GM18868 (cell line): Measurements from ENCODE around the gene DOCK4.
"Not testable (repeated sequence)": the region's sequence is repeated elsewhere in the genome, so short reads cannot be mapped to it uniquely, and the experiment has no call there.

Experiments used
- ATAC-seq: cut with Tn5 transposase; IDR thresholded peaks from one replicate; pipeline ENCODE4 v1.9.1; 2021; ENCODE audit warnings: mild to moderate bottlenecking, moderate library complexity; ENCODE audit not compliant: unreplicated experiment

The DOCK4 gene

DNA sequence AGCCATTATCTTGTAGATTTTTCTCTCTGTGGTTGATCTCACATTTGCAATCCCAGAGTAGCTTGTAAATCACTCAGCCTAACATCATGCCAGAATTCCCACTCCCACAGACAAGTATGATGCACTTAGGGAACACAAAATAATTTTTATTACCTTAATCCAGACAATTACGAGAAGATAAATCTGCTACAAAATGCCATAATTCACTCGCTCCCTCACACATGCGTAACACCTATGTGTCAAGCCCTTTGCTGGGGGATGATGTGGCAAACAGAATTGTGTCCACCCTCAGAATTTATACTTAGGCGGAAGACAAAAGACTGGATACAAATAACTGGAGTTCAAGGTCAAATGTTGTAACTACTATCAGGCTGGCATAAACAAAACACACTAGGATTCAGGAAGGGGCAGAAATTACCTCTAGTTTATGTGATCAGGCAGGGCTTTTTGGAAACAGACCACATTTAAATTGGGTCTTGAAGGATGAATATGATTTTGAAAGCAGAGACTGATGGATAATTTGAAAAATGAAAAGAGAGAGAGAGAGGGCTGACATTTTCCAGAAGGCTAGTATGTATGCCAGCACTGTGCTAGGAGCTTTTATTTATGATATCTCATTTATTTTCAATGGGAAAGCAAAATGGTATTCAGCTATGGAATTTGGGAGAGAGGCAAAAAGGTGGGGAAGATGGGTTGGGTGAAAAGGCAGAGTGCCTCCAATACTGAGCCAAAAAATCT is 69.8 kb downstream of the DOCK4 start:
- ATAC-seq, result no peak

DNA sequence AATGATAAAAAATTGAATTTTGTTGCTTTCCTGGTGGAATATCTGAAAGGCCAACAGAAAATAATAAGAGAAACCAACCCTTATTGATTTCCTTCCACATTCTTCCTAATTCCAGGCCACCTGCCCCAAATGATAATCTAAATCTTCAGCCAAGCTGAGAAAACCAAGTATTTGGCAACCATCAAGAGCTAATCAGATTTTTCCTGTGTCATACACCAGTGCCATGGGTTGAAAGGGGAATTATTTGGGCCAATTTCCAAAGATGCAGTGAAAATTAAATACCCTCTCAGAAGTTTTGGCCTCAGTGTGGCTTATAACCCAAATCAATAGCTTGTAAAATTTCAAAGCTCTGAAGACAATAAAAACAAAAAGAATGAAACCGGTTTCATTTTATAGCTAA is 70.4 kb downstream of the DOCK4 start:
- ATAC-seq, result no peak

DNA sequence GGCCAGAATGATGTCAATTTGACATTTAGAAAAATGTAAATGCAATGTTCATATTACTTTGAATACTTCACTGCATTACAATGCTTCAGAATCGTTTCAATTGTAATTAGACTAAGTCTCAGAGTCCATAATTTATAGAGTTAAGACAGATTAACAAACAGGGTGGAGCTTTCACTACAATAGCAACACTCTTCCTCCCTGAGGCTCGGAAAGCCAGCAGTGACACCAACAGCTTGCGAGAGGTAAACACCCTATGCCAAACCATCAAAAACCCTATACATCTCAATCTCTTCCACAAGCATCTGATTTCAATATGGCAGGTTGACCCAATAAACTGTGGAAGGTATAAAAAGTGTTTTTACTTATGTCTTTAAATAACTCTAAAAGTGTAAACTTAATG is 72.2 kb downstream of the DOCK4 start:
- ATAC-seq, result no peak

DNA sequence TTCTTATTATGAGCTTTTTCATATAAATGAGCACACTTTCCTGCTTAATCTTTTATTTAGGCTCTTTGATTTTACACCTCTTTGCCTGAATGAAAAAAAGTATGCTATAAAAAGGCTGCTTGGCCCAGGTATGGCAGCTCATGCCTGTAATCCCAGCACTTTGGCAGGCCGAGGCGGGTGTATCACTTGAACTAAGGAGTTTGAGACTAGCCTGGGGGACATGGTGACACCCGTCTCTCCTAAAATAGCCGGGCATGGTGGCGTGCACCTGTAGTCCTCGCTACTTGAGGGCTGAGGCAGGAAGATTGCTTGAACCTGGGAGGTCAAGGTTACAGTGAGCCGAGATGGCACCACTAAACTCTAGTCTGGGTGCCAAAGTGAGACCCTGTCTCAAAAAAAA is 72.9 kb downstream of the DOCK4 start:
- ATAC-seq, result no peak

DNA sequence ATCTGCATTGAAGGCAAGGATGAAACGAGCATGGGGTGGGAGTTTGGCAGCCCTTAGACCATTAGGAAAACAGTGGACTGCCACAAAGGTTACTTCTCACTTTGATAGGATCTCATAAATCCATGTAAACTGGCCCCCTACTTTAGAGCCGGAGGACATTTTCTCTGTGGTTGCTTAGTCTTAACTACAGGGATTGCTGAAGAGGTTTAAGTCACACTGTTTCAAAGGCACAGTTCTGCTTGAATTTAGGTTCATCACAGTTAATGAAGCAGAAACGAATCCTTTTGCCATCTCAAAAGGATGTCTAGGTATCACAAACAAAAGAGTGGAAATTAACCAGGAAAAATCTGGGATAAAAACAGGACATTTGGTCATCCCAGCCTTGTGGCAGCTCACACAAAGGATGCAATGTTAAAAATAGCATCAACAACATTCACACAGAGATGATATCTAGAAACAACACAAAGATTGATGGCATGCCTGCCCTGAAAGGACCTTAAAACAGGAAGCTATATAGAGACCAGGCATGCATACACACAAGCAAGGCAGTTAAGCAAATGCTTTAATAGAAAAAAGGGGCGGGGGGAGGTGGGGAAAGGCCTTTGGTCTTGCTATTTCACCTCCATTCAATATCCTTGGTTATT is 74.0 kb downstream of the DOCK4 start:
- peak; percentile 69 for ATAC-seq

DNA sequence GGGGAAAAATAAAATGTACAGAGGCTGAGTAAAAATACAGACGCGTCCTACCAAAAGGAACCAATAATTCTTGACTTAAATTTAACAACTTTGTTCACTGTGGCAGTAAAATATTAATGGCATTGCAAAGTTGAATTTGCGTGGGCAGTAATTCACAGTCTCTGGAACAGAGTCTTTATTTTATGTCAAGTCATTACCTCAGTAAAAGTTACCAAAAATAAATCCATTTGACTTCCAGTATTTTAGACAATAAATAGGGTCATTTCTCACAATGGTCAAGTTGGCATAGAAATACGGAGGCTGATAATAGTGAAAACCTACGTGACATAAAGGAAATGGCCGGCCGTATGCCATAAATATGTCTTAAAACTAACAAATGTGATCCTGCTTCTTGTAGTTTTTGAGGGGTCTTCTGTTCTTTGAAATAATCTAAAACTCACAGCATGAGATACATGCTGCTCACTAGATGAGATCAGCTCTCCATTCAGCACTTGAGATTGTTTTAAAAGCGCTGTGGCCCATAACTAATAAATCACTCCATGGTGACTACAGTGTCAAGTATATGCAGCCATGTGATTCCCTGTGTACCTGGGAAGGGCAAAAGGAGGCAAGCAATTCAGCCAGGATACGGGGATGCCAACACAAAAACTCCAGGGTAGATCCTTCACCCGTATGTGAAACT is 75.3 kb downstream of the DOCK4 start:
- ATAC-seq, result no peak

DNA sequence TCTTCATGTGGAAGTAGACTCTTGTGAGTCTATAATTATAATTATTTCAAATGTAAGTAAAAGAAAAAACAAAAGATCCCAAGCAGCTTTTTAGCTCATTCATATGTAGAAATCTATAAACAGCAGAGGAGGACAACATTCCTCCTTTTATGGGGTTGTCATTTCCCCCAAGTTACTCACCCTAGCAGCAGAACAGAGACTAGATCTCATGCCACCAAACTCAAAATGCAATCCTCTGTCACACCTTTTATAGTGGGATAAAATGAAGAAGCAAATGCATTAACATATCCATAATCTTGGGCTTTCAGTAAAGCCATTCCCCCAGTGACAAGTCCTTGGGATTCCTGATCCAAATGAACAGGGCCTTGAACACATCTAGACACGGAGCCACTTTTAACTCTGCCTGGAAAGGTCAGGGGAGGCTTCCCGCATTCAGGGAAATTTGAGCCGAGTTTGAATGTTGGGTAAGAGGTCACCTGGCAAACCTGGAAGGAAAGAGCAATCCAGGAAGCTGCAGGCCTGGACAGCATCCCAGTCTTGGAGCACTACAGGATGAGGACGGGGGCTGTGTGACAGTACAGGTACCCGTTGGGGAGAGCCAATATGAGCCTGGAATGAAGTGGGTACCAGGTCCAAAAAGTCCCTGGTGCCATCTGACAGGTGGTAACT is 76.4 kb downstream of the DOCK4 start:
- no peak for ATAC-seq

DNA sequence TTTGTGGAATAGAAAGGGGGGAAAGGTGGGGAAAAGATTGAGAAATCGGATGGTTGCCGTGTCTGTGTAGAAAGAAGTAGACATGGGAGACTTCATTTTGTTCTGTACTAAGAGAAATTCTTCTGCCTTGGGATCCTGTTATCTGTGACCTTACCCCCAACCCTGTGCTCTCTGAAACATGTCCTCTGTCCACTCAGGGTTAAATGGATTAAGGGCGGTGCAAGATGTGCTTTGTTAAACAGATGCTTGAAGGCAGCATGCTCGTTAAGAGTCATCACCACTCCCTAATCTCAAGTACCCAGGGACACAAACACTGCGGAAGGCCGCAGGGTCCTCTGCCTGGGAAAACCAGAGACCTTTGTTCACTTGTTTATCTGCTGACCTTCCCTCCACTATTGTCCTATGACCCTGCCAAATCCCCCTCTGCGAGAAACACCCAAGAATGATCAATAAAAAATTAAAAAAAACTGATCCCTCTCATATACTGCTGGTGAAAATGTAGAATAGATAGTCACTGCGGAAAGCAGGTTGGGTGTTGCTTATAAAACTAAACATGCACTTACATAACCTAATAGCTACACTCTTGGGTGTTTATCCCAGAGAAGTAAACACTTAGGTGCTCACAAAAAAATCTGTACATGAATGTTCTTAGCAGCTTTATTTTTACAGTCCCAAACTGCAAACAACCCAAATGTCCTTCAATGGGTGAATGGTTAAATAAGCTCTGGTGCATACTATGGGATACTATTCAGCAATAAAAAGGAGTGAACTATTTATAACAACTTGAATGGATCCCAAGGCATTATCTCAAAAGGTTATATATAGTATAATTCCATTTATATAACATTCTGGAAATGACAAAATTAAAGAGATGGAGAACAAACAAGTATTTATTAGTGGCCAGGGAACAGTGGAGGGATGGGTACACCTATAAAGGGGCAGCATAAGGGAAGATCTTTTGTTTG is 77.5 kb downstream of the DOCK4 start:
- not testable (repeated sequence) for ATAC-seq

DNA sequence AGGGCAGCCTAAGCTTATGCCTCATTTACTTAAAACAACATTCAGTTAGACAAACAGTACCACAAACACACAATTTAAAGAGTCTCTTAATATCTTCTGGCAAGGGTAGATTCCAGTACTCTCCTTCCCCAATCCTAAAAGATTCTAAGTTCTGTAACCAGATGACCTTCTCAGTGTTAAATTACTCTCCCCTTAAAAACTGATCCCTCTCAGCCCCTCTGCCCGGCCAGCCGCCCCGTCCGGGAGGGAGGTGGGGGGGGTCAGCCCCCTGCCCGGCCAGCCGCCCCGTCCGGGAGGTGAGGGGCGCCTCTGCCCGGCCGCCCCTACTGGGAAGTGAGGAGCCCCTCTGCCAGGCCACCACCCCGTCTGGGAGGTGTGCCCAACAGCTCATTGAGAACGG is 78.2 kb downstream of the DOCK4 start:
- ATAC-seq, result not testable (repeated sequence)

DNA sequence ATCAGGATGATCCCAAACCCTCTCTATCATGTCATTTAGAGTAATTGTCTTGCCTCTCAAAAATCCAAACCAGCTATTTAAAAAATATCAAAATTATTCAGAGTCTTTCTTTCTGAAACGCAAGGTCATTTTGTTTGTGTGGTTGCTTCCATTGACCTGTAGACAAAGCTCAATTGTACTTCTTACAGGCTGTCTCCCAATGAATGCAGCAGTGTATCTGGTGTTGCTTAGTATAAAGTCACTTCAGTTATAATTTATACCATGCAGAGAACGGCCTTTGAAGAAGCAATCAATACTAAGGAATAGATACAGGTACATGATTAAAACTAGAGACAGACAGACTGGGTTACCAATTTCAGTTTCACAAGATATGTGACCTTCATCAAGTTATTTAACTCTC is 80.9 kb downstream of the DOCK4 start:
- no peak for ATAC-seq

DNA sequence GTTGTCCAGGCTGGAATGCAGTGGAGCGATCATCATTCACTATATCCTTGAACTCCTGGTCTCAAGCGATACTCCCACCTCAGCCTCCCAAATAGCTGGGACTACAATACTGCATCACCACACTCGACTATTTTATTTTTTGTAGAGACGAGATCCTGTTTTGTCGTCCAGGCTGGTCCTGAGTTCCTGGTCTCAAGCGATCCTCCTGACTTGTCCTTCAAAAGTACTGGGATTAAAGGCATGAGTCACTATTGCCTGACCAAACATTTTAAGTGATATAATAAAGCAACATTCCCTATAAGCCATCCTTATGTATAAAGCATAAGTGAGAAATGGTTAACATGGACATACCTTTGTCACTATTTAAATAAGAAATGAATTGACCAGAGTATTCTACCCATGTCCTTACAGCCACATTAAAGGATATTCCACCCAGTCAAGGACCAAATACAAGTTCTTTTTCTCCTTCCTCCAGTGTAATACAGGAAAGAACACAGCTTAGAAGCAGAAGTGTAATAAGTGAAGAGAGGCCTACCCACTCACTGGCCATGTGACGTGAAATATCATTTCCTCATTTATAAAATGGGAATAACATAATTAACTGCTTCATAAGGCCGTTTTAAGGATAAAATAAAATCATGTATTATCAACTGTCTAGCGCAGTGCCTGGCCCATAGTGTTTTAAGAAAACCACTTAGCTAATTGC is 82.0 kb downstream of the DOCK4 start:
- ATAC-seq, result no peak

DNA sequence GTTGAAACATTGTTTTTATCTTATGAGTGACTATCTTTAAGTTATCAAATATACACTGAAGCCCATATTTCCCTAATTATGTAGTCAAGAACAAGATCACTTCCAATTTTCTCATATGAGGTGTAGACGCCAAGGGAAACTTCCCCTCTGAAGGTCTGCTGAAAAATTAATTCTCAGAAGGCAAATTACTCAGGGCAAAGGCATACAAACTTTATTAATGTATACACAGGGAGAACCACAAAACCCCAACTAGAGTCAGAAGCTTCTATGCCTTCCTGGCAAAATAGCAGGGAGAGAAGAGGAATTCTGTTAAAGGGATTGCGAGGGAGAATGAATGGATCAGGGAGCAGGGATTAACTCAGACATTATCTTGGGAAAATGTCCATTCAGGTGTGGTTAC is 83.4 kb downstream of the DOCK4 start:
- no peak for ATAC-seq

DNA sequence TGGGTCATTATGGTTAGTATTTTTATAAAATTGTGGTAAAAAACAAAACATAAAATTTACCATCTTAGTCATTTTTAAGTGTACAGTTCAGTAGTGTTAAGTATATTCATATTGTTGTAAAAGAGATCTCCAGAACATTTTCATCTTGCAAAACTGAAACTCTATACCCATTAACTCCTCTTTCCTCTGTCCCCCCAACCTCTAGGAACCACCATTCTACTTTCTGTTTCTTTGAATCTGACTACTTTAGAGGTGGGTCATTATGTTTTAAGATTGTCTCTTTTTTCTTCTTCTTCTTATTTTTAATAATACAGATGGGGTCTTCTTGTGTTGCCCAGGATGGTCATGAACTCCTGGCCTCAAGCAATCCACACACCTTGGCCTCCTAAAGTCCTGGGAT is 84.1 kb downstream of the DOCK4 start:
- ATAC-seq, result no peak

DNA sequence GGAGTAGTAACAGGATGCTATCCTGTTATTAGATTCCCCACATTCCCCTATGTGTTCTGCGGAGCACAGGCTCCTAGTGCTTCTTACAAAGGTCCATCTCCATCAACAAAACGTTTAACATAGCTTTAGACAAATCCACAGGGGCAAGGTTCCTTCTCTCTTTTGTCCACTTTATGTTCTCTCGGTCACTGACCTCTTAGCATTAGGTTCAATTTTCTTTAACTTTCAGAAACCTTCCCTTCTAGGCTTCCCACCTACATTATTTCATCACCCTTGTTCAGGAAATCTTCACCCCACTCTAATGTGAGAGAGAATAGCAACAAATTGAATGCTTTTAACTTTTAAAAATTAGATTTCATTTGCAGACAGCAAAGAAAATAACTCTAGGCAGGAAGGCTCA is 84.9 kb downstream of the DOCK4 start:
- peak; percentile 4 for ATAC-seq

DNA sequence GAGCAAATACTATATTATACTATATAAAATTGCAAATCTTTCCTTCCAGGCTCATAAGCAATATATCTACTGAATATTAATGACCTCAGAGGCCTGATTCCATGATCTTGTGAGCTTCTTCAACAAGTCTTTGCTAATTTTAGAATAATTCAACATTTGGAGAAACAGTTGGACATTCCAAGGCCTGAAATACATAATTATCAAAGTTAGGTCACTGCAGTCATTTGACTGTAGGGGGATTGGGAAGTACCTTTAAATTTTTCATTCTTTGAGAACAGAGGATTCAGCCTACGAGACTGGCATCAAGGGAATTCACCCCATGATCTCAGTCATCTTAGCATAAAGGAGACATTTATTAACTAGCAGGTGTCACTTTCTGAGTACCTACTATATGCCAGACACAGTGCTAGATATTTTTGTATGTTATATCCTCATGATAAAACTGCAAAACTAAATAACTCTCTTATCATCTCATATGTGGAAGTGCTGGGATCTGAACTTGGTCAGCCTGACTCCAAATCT is 85.4 kb downstream of the DOCK4 start:
- ATAC-seq, result peak; percentile 78

DNA sequence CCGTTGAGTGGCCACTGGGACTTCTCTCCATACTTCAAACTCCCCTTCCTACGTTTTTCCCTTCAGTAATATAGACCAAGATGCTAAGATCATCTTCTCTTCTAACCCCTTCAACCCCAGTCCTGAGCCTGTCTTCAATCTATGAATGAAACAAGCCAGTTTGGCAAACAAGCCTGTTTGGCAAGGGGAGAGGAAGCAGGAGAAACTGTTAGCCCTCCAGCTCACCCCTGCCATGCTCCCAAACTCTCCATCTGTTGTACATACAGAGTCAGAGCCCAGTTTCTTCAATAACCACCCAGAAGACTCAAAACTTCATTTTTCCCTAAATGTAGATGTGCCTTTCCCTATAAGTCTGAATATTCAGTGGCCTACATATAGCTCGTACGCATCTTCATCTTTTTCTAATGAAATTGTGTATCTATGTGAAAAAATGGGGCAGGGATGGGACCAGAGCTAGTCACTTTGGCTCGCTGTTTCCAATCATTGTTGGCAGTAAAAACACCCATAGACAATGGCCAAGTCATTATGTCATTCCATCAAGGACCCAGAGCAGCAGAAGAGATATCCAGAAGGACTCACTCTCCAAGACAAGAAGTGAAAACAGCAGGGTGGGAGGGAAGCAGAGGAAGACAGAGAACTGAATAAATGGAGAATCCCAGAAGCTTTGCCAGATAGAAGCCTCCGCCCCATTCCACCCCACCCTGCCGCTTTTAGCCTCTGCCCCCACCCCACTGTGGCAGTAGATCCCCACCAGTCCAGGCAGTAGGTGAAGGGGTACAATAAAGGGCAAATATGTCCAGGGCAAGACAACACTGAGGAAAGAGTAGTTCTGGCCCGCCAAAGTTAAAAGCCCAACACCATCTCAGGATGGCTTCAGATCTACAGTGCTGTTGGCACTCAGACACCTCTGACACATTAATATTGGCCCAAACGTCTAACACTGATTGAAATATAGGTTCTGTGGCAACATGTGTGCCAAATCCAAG is 87.3 kb downstream of the DOCK4 start:
- ATAC-seq, result no peak

DNA sequence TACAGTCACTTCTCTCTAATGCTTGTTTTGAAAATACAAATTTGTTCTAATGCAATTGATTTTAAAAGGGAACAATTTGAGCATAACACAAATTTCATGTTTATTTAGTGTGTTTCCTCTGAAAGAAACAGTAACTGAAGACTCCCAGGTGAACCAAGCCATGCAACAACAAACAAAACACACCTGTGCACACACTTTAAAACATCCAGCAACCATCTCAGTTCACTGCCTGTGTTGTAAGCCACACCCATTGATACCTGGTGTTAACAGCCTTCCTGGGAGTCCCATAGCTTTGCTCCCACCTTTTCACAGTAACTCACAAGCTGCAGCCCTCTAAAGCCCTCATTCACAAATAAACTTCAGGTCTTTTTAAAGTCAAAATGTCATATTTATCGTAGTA is 89.3 kb downstream of the DOCK4 start:
- ATAC-seq, result no peak

DNA sequence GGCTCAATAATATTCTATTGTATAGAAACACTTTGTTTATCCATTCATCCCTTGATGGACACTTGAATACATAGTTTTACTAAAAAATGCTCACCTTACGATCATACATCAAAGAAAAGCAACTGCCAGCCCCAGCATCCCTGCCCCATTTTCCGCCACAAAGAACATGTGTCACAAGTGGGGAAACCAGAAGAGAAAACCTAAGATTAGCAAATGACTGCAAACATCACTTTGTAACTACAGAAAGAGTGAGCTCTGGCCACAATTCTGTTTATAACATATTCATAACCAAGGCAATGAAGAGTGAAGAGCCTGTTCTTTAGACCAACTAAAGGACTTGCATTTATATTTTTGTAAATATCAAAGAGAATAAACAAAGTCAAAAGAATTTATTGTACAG is 89.8 kb downstream of the DOCK4 start:
- no peak for ATAC-seq
